GM19239 (cell line): ENCODE measurements around the gene ADGRV1.
"Not testable (repeated sequence)": the region's sequence is repeated elsewhere in the genome, so short reads cannot be mapped to it uniquely, and the experiment has no call there.

Source experiments
- DNase-seq: peaks from one replicate; pipeline ENCODE4 v3.0.0; 2011; ENCODE audit warnings: low spot score; ENCODE audit not compliant: insufficient read length
- FAIRE-seq: peaks from 2 replicates; lab custom pipeline; 2011; peaks lifted over from hg19 to GRCh38; lab: Jason Lieb, UNC

Gene ADGRV1

GRCh38 chr5:90793183-90793582, 234.6 kb downstream of the ADGRV1 start:
- FAIRE-seq = no peak
- DNase-seq = no peak

- DNase-seq = not testable (repeated sequence)
Observed at GRCh38 chr5:90796919-90797318, 238.3 kb downstream of the ADGRV1 start.

GRCh38 chr5:90800082-90800481, 241.5 kb downstream of the ADGRV1 start:
- FAIRE-seq, DNase-seq: not testable (repeated sequence)

More at GRCh38 chr5:90796919-90797318, 238.3 kb downstream of the ADGRV1 start:
- not testable (repeated sequence) for FAIRE-seq

DNA sequence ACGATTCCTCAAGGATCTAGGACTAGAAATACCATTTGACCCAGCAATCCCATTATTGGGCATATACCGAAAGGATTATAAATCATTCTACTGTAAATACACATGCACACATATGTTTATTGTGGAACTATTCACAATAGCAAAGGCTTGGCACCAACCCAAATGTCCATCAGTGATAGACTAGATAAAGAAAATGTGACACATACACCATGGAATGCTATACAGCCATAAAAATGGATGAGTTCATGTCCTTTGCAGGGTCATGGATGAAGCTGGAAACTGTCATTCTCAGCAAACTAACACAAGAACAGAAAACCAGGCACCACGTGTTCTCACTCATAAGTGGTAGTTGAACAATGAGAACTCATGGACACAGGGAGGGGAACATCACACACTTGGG, 241.9 kb downstream of the ADGRV1 start:
- not testable (repeated sequence) for DNase-seq, FAIRE-seq

DNA sequence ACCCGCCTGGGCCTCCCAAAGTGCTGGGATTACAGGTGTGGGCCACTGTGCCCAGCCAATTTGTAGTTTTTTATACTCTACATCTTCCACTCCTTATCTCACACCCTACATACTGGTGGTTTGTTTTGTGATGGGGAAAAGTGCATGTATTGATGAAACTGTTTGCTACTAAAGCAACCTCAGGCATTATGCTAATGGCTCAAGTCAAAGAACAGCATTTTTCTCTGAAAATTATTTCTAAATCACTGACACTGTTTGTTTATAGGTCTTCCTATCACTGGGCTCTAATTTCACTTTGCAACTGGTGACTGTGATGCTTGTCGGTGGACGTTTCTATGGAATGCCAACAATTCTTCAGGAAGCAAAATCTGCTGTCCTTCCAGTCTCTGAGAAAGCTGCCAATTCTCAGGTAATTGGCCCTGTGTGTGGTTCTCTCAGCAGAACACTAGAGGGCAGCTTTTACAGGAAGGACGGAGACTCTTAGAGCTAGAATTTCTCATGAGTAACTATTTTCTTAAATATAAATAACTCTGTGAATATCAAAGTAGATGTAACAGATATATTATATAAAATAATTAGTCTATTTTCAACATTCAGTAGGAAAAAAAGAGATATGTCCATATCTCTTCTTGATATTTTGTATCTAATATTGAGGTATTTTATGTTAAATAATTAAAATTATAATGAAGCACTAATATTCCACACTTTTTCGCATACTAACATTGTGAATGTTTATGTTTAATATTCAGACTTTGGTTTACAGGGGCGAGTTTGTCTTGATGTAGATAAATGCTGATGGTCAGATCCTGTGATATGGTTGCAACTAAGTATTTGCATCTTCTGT, 244.1 kb downstream of the ADGRV1 start:
- DNase-seq (peak; percentile 6), FAIRE-seq (no peak)

DNA sequence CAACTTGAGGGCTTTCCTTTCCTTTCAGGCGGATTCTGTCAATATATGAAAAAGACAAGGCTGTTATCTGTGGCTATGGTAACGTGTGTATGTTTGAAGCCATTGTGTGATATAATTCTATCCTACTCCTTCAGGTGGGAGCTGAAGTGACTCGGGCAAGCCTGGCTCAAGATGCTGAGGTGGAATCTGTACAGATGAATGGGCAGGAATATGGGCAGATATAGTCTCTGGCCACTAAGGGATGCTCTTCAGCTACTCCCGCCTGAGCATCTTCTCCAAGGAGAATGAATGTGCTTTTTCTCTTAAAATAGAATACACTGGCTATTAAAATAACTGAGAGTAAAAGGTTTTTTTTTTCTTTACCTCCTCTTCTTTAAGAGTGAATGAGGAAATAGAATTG, 244.8 kb downstream of the ADGRV1 start:
- no peak for DNase-seq
- FAIRE-seq = peak; percentile 4

DNA sequence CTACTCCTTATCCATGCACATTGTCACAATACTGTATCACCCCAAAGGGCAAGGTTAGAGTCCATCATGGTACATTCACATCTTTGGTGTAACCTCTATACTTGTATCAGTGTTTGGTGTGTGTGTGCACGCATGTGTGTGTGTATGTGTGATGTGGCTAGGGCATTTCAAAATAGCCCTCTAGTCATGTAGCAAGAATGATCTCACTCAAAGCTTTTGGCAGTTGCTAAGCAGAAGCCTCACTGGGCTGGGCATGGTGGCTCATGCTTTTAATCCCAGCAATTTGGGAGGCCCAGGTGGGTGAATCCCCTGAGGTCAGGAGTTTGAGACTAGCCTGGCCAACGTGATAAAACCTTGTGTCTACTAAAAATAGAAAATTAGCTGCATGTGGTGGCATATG, 245.3 kb downstream of the ADGRV1 start:
- no peak for FAIRE-seq

GRCh38 chr5:90807496-90807895, 248.9 kb downstream of the ADGRV1 start:
- DNase-seq (no peak), FAIRE-seq (no peak)

More for the DNA sequence above, 245.3 kb downstream of the ADGRV1 start:
- no peak for DNase-seq

DNA sequence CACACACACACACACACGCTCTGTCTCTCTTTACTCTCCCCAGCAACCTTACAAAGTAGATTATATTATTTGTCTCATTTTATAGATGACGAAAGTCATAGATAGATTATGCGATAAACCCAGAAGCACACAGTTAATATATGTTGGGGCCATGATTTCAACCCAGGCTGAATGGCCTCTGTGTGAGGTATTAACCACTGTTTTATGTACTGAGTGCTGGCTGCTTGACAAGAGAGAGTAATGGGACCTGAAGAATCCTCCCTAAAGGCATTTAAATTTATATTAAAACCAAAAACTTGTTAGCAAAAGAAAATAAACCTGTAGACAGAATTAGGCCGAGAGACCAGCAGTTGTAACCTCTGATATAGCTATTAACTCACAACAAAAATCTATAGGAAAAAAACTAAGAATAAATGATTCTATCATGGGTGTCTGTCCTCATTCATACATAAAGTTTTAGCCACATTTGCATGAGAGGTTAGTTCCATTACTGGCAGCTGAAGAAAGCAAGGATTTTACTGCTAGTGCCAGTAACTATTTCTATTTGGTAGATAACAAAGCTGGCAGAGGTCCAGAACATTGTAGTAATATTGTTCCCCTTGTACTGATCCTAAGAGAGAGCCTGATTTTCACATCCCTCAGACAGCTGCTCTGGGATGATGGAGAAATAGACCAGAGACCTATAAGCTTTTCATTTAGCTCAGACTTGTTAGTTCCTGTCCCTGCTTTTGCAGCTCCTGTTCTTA, 250.9 kb downstream of the ADGRV1 start:
- no peak for DNase-seq
- FAIRE-seq = no peak

GRCh38 chr5:90810211-90810610, 251.6 kb downstream of the ADGRV1 start:
- FAIRE-seq (no peak), DNase-seq (no peak)

- no peak for FAIRE-seq
- no peak for DNase-seq
Observed at GRCh38 chr5:90813392-90813791, 254.8 kb downstream of the ADGRV1 start.

GRCh38 chr5:90822062-90822461, 263.5 kb downstream of the ADGRV1 start:
- not testable (repeated sequence) for DNase-seq, FAIRE-seq

DNA sequence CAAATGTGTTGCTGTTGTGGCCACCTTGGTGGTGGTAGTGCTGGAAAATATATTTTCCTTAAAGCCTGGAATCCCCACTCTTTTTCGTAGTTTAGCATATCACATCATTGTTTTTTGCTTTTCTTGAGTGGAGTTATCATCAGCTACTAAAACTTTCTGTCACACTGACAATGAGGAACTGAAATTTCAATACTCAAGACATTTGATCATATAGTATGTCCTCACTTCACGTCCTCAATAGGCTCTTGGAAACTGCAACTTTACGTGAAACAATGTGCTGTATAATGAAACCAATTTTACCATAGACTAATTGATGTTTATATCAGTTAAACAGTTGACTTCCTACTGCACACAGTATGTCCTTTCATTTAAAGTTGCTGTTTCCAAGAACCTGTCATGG, 265.8 kb downstream of the ADGRV1 start:
- FAIRE-seq = no peak
- DNase-seq = no peak

GRCh38 chr5:90830058-90830457, 271.5 kb downstream of the ADGRV1 start:
- FAIRE-seq (no peak), DNase-seq (no peak)

DNA sequence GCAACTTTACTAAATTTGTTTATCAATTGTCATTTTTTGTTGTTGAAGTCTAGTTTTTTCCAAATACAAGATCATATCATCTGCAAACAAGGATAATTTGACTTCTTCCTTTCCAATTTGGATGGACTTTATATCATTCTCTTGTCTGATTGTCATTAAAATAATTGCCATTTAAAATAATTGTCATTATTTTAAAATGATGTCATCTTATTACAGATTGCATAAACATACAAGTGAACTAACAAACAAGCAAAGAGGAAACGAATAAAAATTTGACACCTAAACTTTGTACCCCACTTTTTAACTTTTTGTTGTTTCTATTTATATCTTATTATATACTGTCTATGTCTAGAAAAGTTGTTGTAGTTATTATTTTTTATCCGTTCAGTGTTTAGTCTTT, 275.2 kb downstream of the ADGRV1 start:
- no peak for FAIRE-seq
- DNase-seq = no peak

DNA sequence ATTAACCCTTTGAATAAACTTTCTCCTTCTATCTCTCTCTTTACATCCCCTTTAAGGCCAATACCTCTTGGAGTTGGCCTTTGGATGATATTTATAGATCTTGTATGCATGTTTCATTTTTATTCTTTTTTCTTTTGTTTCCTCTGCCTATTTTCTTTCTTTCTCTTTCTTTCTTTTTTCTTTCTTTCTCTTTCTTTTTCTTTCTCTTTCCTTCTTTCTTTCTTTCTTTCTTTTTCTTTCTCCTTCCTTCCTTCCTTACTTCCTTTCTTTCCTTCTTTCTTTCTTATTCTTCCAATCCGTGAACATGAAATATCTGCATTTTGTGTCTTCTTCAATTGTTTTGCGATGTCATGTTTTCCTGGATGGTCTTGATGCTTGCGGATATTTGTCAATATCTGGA, 276.1 kb downstream of the ADGRV1 start:
- DNase-seq (no peak), FAIRE-seq (no peak)

DNA sequence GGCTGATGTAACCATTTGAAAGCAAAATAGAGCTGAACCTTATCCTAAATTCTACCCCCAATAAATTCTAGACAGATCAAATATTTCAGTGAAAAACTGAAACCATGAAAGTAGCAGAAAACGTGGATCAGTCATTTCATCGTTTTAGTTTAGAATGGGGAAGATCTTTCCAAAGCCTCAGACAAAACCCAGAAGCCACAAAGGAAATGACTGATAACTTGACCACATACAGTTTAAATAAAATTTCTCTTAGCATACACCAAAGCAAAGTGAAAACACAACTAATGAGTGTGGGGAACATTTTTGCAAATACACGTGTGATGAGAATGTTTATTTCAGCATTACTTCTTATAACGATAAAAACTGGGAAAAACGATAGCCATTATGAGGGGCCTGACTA, 284.8 kb downstream of the ADGRV1 start:
- no peak for FAIRE-seq
- DNase-seq = no peak

- no peak for DNase-seq
- FAIRE-seq = no peak
Observed at GRCh38 chr5:90844931-90845330, 286.3 kb downstream of the ADGRV1 start.

- FAIRE-seq (peak; percentile 55), DNase-seq (no peak)
Observed at GRCh38 chr5:90845723-90846554, 287.3 kb downstream of the ADGRV1 start.

- not testable (repeated sequence) for DNase-seq, FAIRE-seq
Observed at GRCh38 chr5:90847606-90848005, 289.0 kb downstream of the ADGRV1 start.
